Measurements from ENCODE around the gene FPR3.

Gene FPR3, protein sequence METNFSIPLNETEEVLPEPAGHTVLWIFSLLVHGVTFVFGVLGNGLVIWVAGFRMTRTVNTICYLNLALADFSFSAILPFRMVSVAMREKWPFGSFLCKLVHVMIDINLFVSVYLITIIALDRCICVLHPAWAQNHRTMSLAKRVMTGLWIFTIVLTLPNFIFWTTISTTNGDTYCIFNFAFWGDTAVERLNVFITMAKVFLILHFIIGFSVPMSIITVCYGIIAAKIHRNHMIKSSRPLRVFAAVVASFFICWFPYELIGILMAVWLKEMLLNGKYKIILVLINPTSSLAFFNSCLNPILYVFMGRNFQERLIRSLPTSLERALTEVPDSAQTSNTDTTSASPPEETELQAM

DNA sequence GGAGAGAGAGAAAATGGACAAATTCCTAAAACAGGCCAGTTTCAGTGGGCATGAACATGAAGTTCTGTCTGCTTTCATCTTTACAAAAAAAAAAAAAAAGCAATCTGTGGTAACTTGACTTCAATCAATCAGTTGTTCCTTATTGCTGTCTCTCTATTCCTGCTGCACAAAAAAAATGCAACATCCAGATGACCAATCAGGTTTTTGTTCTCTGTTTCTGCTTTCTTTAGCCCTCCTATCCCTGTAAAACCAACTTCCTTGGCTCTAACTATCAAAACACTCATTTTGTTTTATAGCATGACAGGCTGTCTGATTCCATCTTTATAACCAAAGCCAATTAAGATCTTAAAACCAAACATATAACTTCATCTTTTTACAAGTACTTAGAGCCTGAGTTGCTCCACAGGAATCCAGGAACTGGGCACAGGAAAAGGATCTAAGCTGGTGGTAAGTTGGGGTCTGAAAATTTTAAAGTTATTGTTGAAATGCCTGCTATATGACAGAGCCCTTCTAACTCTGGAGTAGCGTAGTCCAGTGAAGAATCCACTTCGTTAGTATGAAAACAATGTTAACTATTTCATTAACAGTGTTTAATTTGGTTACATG lies at the start of gene FPR3:
Gene FPR3, plus strand, starts transcription at position 273 of the 606 bp plus-strand sequence. CDS start 28,592 bp downstream, outside the sequence.
- in situ Hi-C loops (cut with MboI; ENCODE audit: low sequenced_read_pairs), result loop anchor here (25.0 kb wide), 1 partner anchor 333 kb away; the partner anchor contains the start of gene SIGLEC8

DNA sequence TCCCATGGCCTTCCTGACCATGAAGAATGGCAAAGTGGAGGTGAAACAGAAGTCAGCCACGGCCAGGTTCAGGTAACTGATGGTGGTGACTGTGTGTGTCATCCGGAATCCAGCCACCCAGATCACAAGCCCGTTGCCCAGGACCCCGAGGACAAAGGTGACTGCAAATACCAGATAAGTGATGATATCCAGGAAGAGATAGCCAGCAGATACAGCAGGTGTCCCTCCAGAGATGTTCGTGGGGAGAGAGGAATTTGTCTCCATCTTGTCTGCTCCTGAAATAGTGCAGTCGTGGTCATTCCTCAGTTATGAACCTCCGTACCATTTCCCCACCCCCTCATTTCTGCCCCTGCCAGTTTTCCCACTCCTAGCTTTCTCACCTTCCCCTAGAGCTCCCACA lies 48.2 kb upstream of the FPR3 start:
- in situ Hi-C loops (cut with MboI; ENCODE audit: low sequenced_read_pairs), result no loop called here

DNA sequence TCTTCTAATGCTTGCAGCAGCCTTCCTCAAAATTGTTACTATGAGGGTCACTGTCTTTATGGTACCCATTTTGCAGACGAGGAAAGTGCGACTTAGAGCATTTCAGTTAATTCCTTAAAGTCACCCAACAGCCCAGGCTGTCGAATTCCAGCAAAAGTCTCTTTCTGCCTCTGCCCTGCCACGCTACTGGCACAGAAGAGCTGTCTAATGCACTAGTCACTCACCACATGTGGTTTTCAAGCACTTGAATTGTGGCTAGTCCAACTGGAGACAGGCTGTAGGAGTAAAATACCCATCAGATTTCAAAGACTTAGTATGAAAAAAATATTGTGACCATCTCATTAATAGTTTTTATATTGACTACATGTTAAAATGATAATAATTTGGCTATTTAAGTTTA lies 45.0 kb upstream of the FPR3 start:
- in situ Hi-C loops (cut with MboI; ENCODE audit: low sequenced_read_pairs), result no loop called here

DNA sequence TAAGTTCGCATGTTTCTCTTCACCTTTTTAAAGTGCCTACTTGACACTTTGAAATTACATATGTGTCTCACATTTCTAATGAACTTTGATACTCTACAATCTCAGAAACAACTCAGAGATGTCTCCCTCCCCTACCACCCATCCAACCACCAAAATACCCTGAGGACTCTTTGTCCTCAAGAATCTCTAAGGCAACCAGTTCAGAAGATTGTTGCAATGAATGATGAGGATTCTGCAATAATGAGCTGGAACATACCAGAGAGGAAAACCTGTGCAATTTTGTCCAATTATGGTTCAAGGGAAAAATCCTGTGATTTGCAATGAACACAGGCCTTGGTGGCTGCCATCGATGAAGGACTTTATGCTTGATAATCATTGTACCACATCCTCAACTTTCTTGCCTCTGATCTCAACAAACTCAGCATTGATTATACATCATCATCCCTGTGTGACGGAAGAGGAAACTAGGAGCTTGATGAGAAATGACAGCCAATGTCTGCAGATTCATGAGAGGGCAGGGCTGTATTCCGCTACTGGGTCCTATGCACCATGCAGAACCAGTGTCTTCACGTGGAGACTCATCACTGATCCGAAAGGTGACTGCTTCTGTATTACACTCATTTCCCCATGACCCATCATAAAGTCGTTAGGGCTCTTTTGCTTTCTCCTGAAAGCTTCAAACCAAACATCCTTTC lies 44.4 kb upstream of the FPR3 start:
- in situ Hi-C loops (cut with MboI; ENCODE audit: low sequenced_read_pairs), result no loop called here

DNA sequence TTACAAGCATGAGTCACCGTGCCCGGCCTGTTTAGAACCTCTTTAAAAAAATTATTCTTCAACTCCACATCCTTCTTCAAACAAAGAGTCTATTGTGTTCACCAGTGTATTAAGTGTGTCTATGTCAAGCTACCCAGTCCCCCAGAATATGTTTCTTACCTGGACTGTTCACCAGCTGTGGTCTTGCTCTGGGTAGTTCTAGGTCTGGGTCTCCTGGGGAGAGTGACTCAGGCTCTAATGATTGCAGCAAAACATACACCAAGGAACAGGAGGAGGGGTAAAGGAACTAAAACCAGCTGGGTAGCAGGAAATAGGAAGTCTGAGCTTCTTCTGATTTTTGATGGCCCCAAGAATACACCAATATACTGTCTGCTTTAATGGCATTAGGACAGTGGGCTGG lies 43.3 kb upstream of the FPR3 start, which contains the start of gene FPR1:
Gene FPR1, minus strand, starts transcription at position 224 of the 400 bp plus-strand sequence. CDS start 4,884 bp downstream, outside the sequence.
- in situ Hi-C loops (cut with MboI; ENCODE audit: low sequenced_read_pairs), result no loop called here

DNA sequence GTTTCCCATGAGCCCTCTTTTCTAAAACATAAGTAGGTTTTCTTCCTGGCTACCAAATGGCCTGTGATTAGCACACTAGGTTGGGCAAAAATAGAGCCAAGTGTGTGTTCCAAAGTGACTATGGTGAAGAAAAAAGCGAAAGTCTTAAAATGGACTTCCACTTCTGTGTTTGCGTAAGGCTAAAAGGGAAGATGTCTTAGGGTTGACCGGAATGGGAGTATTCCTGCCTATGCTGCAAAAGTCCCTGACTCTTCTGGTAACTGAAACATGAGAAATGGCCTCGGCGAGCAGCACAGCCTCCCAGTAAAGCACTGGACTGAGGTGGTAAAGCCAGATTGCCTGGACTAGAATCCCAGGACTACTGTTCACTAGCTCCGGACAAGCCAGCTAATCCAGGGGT lies 40.8 kb upstream of the FPR3 start:
- in situ Hi-C loops (cut with MboI; ENCODE audit: low sequenced_read_pairs), result no loop called here

DNA sequence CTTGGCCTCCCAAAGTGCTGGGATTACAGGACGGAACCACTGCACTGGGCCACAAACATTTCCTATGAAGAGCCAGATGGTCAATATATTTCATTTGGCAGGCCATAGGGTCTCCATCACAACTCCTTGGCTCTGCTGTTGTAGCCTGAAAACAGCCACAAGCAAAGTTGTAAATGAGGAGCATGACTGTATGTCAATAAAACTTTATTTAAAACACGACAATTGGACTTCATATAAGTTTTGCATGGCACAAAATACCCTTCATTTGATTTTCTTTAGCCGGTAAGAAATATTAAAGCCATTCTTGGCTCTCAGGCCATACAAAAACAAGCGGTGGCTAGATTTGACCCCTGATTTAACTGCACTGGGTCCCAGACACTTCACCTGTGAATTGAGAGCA lies 40.2 kb upstream of the FPR3 start:
- in situ Hi-C loops (cut with MboI; ENCODE audit: low sequenced_read_pairs), result no loop called here

DNA sequence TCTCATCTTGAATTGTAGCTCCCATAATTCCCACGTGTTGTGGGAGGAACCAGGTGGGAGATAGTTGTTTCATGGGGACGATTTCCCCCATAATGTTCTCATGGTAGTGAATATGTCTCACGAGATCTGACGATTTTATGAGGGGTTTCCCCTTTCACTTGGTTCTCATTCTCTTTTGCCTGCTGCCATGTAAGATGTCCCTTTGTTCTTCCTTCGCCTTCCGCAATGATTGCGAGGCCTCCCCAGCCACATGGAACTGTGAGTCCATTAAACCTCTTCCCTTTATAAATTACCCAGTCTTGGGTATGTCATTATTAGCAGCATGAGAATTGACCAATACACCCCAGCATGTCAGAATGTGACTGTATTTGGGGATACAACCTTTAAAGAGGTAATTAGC lies 39.4 kb upstream of the FPR3 start:
- in situ Hi-C loops (cut with MboI; ENCODE audit: low sequenced_read_pairs), result no loop called here

DNA sequence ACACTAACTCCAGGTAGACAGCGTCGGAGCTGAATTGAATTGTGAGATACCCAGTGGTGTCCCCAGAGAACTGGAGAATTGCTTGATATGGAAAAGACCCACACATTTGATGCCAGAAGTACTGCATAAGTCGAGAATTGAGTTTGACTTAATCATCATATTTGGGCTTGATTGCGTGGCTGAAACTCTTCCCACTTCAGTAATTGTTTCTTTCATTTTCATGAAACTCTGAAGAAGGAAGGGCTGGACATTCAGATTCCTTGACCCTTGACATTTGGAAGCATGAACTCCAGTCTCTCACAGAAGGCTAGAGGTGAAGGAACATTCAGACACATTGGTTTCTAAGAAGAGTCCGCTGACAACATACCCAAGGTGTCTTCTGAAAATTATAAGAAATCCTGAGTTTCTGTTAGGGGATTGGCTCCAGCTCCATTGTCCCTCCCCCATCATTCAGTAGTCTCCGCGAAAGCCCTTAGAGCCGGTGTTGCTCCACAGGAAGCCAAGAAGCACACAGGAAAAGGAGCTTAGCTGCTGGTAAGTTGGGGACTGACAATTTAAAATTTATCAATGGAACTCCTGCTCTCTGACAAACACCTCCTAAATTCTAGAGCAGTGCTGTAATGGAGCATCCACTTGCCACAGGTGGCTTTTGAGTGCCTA lies 34.1 kb upstream of the FPR3 start, which contains the start of gene FPR2:
Gene FPR2, plus strand, starts transcription at position 484 of the 660 bp plus-strand sequence. CDS start 7,479 bp downstream, outside the sequence.
- in situ Hi-C loops (cut with MboI; ENCODE audit: low sequenced_read_pairs), result no loop called here

DNA sequence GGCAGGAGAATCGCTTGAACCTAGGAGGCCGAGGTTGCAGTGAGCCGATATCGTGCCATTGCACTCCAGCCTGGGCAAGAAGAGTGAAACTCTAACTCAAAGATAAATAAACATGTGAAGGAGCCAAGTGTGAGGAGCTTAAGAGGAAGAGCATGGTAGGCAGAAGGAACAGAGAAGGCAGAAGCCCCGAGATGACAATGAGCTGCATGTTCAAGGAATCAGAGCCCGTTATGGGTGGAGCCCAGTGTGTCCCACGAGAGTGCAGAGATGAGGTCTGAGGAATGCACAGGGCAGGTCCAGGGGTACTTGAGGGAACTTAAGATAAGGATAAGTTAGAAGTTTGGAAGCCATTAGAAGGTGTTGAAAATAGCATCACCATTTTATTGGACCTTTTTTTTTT lies 33.3 kb upstream of the FPR3 start:
- in situ Hi-C loops (cut with MboI; ENCODE audit: low sequenced_read_pairs), result no loop called here

DNA sequence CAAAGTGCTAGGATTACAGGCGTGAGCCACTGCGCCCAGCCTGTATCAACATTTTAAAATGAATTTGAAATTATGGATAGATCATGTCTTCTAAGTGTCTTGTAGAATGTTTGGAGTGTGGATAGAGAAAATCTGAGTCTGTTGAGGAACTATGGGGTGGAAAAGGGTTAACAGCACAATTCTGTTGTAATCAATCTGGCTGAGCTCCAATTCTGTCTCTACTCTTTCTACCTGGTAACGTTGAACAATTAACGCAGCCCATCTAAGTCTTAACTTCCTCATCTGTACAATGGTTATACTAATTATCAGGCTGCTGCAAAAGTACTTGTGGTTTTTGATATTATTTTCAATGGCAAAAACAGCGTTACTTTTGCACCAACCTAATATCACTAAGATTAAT lies 29.9 kb upstream of the FPR3 start:
- in situ Hi-C loops (cut with MboI; ENCODE audit: low sequenced_read_pairs), result no loop called here

DNA sequence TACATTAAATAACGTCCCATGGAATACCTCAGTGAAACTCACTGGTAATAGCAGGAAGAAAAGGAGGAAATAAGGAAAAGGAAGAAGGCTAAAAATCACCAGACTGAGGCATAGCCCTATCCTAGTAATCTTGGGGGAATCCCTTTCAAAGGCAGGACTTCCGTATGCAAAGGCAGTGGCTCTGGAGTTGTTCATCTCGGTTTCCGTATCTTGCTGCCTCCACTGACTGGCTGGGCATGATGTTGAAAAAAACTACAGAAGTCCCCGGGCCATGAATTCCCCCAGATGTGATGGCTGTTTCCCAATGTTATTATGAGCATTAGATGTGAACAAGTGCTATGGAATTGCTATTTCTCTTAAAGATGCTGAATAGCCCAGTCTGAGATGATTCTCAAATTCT lies 28.5 kb upstream of the FPR3 start:
- in situ Hi-C loops (cut with MboI; ENCODE audit: low sequenced_read_pairs), result no loop called here

DNA sequence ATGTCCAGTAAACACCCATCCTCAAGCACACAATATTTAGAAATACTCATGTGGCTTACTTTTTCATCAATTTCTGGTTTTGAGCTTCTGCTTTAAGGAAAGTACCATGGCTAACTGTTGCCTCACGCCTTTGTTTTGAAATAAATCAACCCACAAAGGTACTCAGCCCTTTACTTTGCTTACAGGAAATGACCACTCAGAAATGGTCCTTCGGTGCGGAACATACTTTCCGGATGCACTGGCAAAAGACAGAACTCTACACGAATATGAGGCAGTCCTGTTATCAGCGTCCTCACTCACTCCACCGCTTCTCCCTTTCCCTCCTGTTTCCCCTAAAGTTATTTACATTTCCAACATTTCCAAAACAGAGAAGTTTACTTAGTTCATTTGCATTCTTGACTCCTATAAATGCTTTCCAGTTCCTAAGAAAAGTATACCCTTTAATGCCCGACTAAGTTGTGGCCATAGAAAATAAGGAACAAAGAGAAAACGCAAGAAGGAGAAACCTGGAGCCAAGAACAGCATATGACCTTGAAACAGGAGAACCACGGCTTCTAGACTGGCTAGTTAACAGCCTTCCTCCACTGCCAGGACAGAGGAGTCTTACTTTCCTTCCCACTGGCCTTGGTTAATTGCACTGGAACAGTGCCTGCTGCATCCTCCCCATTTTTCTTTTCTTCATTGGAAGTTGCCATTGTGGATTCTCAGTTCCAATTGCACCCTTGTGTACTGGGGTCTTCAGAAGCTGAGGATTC lies 23.4 kb upstream of the FPR3 start:
- in situ Hi-C loops (cut with MboI; ENCODE audit: low sequenced_read_pairs), result no loop called here

DNA sequence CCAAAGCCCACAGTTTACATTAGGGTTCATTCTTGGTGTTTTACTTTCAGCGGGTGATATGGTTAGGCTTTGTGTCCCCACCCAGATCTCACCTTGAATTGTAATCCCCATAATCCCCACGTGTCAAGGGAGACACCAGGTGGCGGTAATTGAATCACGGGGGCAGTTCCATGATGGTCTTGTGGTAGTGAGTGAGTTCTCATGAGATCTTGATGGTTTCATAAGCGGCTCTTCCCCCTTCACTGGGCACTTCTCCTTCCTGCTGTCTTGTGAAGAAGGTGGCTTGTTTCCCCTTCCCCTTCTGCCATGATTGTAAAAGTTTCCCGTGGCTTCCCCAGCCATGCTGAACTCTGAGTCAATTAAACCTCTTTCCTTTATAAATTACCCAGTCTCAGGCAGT lies 22.0 kb upstream of the FPR3 start:
- in situ Hi-C loops (cut with MboI; ENCODE audit: low sequenced_read_pairs), result no loop called here

DNA sequence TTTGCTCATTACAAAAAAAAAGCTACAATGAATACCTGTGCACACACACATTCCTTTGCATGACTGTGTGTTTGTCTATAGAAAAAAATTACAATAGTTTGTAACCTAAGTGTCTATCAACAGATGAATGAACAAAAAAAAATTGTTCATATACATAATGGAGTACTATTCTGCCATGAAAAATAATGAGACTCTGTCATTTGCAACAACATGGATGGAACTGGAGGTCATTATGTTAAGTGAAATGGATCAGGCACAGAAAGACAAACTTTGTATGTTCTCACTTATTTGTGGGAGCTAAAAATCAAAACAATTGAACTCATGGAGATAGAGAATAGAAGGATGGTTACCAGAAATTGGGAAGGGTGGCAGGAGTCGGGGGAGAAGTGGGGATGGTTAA lies 18.4 kb upstream of the FPR3 start:
- in situ Hi-C loops (cut with MboI; ENCODE audit: low sequenced_read_pairs), result loop anchor here (25.0 kb wide), 1 partner anchor 314 kb away; the partner anchor contains the start of gene SIGLEC8

DNA sequence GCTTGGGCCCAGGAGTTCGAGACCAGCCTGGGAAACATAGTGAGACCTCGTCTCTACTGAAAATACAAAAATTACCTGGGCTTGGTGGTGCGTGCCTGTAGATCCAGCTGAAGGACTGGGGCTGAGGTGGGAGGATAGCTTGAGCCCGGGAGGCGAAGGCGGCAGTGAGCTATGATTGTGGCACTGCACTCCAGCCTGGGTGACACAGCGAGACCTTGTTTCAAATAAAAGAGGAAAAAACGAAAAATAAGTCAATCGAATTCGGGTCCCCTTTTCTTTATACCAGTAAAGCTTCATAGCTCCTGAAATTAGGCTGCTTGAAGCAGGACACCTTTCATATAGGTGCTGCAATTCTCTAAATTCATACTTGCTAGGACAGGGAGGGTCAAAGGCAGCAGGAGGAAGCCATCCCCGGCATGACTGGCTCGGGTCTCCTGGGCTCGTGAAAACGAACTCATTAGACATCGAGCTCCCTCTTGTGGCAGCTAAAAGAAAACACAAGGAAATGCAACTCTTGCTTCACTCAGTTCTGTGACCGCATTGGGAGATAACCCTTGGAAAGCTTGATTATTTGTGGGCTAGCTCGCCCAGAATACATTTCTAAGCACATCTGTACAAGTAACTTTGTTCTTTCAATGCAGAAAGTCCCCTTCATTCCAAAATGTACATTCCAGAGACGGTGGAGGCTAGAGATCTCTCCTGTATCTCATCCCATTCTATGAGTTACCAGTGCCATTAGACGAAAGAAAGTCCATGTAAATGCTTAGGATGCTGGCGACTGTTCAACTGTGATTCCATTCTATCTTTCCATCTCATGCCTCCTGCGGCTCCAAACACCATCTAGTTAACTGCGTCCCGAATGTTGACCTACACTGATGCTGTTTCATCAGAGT lies 17.1 kb upstream of the FPR3 start:
- in situ Hi-C loops (cut with MboI; ENCODE audit: low sequenced_read_pairs), result loop anchor here (25.0 kb wide), 1 partner anchor 316 kb away; the partner anchor contains the start of gene SIGLEC8

DNA sequence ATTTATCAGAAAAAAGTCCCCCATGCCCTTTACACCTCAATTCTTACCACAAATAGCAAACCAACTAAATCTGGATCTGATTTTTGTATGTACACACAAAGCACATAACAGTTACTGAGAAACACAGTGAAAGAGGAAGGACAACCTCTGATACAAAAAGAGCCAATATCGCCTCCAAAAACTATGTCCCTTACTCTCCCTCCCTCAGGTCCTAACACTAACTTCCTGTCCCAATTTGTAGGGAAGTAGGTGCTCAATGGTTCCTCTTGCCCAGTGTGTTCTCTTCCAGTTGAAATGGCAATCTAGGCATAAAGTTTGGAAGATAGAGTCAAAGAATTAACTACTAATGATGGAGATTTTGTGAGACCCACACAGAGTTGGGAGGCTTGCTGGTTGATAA lies 15.8 kb upstream of the FPR3 start:
- in situ Hi-C loops (cut with MboI; ENCODE audit: low sequenced_read_pairs), result loop anchor here (25.0 kb wide), 1 partner anchor 317 kb away; the partner anchor contains the start of gene SIGLEC8

DNA sequence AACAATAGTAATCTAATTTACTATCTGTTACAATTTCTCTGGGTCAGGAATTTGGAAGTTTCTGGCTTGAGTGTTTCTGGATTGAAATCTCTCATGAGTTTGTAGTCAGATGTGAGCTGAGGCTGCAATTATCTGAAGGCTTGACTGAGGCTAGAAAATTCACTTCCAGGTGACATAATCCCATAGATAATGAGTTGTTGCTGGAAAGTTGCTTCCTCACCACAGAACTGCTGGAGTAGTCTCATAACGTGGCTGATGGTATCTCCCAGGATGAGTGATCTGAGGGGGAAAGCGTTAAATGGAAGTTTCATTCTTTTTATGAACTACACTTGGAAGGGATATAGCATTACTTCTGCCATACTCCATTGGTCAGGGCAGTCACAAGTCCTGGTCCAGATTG lies 15.3 kb upstream of the FPR3 start:
- in situ Hi-C loops (cut with MboI; ENCODE audit: low sequenced_read_pairs), result loop anchor here (25.0 kb wide), 1 partner anchor 317 kb away; the partner anchor contains the start of gene SIGLEC8

DNA sequence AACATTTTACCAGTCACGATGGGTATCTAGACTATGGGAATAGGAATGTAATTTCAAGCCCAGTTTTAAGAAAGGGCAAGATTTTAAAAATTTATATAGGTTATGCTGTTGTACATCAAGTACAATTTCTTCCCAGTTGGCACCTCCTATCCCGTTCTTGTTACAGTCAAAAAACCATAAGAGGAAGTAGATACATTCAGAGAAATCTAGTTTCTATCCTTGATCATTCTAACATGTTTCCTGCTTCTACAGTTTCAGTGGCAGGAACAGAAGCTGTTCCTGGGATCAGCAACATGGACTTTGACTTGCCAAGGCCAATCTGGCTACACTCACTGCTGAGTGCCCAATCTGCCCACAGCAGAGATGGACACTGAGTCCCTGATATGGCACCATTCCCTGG lies 14.7 kb upstream of the FPR3 start:
- in situ Hi-C loops (cut with MboI; ENCODE audit: low sequenced_read_pairs), result loop anchor here (25.0 kb wide), 1 partner anchor 318 kb away; the partner anchor contains the start of gene SIGLEC8

All from HL-60/S4 treated with retinoic acid at 250 ng/mL for 4 days and 3 days (cell line).